Measurements from ENCODE around the gene BSND.

DNA sequence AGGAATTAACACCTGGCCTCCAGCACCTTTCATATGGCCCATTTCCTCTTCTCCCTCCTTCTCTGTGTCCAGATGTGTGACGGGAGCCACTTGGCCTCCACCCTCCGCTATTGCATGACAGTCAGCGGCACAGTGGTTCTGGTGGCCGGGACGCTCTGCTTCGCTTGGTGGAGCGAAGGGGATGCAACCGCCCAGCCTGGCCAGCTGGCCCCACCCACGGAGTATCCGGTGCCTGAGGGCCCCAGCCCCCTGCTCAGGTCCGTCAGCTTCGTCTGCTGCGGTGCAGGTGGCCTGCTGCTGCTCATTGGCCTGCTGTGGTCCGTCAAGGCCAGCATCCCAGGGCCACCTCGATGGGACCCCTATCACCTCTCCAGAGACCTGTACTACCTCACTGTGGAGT is 12.7 kb upstream of the BSND start:
- no peak for TF ChIP-seq CTCF (IDR thresholded peaks at IDR 0.05)
- TF ChIP-seq POLR2A (IDR thresholded peaks at IDR 0.05), result no peak
